IMR-90 (cell line): ENCODE results near the gene USP53. TPM values are rescaled to one million over a fixed set of nuclear protein-coding genes. Genes with fewer than 3 reads are reported as not detected.

Experiments
- ATAC-seq: fragments of 200-7000 bp; cut with Tn5 transposase; 2 replicates; pipeline ENCODE4 v1.9.1; 2020; ENCODE audit warnings: low read depth, mild to moderate bottlenecking, moderate library complexity
- BruUV-seq: library from RNA; stranded (reverse); fragments of 400-500 nt; replicated peaks from 2 replicates; lab custom pipeline; 2021; lab: Mats Ljungman, UMichigan
- CTCF ChIA-PET: fragments of 300-600 bp; formaldehyde crosslinking; extraction: SDS; loops from one replicate; lab custom pipeline; 2021; ENCODE audit warnings: antibody characterized with exemption; lab: Yijun Ruan, JAX
- POLR2A ChIA-PET: fragments of 300-600 bp; sonication (Branson Sonifier 250); formaldehyde crosslinking; loops from one replicate; lab custom pipeline; 2022; ENCODE audit warnings: antibody characterized with exemption; ENCODE audit not compliant: unreplicated experiment; lab: Charles Lee
- DNase-seq: peaks from one replicate; pipeline ENCODE4 v3.0.0; 2013
- H2AFZ ChIP-seq: replicated peaks from 2 replicates; pipeline ENCODE3; 2013; ENCODE audit warnings: low read length, mild to moderate bottlenecking; ENCODE audit not compliant: poor library complexity
- H2AK5ac ChIP-seq: 2 replicates; pipeline ENCODE4 v1.6.1; 2013; ENCODE audit warnings: low read depth, low read length, inconsistent platforms
- H2AK9ac ChIP-seq: replicated peaks from 2 replicates; pipeline ENCODE3; 2013; ENCODE audit warnings: mild to moderate bottlenecking, low read depth, low read length, moderate library complexity; ENCODE audit not compliant: poor library complexity
- H2BK120ac ChIP-seq: 2 replicates; pipeline ENCODE4 v1.6.1; 2013; ENCODE audit warnings: low read depth, low read length, inconsistent platforms
- H2BK15ac ChIP-seq: 3 replicates; pipeline ENCODE4 v1.6.1; 2013; ENCODE audit warnings: low read depth, low read length, inconsistent platforms
- H2BK20ac ChIP-seq: 2 replicates; pipeline ENCODE4 v1.6.1; 2013; ENCODE audit warnings: low read depth, mild to moderate bottlenecking, inconsistent platforms, low read length, moderate library complexity
- H2BK5ac ChIP-seq: 2 replicates; pipeline ENCODE4 v1.6.1; 2013; ENCODE audit warnings: mild to moderate bottlenecking, low read depth, low read length, inconsistent platforms; ENCODE audit not compliant: poor library complexity, severe bottlenecking
- H3K14ac ChIP-seq: replicated peaks from 2 replicates; pipeline ENCODE4 v1.6.1; 2013; ENCODE audit warnings: low read depth, low read length, inconsistent platforms
- H3K18ac ChIP-seq: 2 replicates; pipeline ENCODE4 v1.6.1; 2013; ENCODE audit warnings: low read depth, low read length, control low read depth
- H3K23ac ChIP-seq: 2 replicates; pipeline ENCODE4 v1.6.1; 2013; ENCODE audit warnings: low read depth, low read length, inconsistent platforms
- H3K27ac ChIP-seq: 2 replicates; pipeline ENCODE4 v1.5.1; 2013; ENCODE audit warnings: mild to moderate bottlenecking, control low read depth, low read length; ENCODE audit not compliant: insufficient read depth
- H3K27me3 ChIP-seq: 2 replicates; pipeline ENCODE4 v1.6.1; 2013; ENCODE audit warnings: low read length; ENCODE audit not compliant: control insufficient read depth, insufficient read depth
- H3K36me3 ChIP-seq: 2 replicates; pipeline ENCODE4 v1.6.1; 2013; ENCODE audit warnings: low read length, mixed read lengths; ENCODE audit not compliant: control insufficient read depth, insufficient read depth
- H3K4ac ChIP-seq: 2 replicates; pipeline ENCODE4 v1.6.1; 2013; ENCODE audit warnings: low read depth, low read length, inconsistent platforms
- H3K4me1 ChIP-seq: 2 replicates; pipeline ENCODE4 v1.6.1; 2013; ENCODE audit warnings: low read length, mixed read lengths; ENCODE audit not compliant: control insufficient read depth, insufficient read depth
- H3K4me2 ChIP-seq: 2 replicates; pipeline ENCODE4 v1.6.1; 2013; ENCODE audit warnings: low read depth, mild to moderate bottlenecking, control low read depth, low read length, moderate library complexity
- H3K4me3 ChIP-seq: 2 replicates; pipeline ENCODE4 v1.5.1; 2013; ENCODE audit warnings: low read depth, mild to moderate bottlenecking, control low read depth, low read length, moderate library complexity; ENCODE audit not compliant: insufficient read depth
- H3K56ac ChIP-seq: 2 replicates; pipeline ENCODE4 v1.6.1; 2013; ENCODE audit warnings: low read length, inconsistent platforms; ENCODE audit not compliant: insufficient read depth; ENCODE audit errors: extremely low read depth
- H3K79me1 ChIP-seq, 2 experiments: 2 replicates each; pipeline ENCODE4 v1.6.1; 2013; ENCODE audit warnings: low read length in 2 of 2, inconsistent platforms in 1 of 2, low read depth in 1 of 2
- H3K9ac ChIP-seq: 2 replicates; pipeline ENCODE4 v1.6.1; 2013; ENCODE audit warnings: low read depth, low read length, control low read depth
- H3K9me1 ChIP-seq: 2 replicates; pipeline ENCODE4 v1.6.1; 2013; ENCODE audit warnings: low read length, inconsistent platforms; ENCODE audit not compliant: insufficient read depth
- H3K9me3 ChIP-seq: 2 replicates; pipeline ENCODE4 v1.6.1; 2013; ENCODE audit warnings: low read length; ENCODE audit not compliant: control insufficient read depth, insufficient read depth
- H4K20me1 ChIP-seq: 2 replicates; pipeline ENCODE4 v1.6.1; 2013; ENCODE audit warnings: low read length, inconsistent platforms; ENCODE audit not compliant: insufficient read depth
- H4K5ac ChIP-seq: 2 replicates; pipeline ENCODE4 v1.6.1; 2013; ENCODE audit warnings: mild to moderate bottlenecking, low read depth, low read length, control low read depth
- H4K8ac ChIP-seq, 2 experiments: 2 replicates each; pipeline ENCODE4 v1.6.1; 2013; ENCODE audit warnings: low read depth in 2 of 2, low read length in 2 of 2, control low read depth in 1 of 2, inconsistent platforms in 1 of 2
- H4K91ac ChIP-seq: 2 replicates; pipeline ENCODE4 v1.6.1; 2013; ENCODE audit warnings: low read depth, low read length, inconsistent platforms; ENCODE audit not compliant: insufficient read depth
- BHLHE40 ChIP-seq: fragments of 150-350 bp; IDR thresholded peaks from 2 replicates; pipeline ENCODE4 v1.6.1; 2016; ENCODE audit warnings: mild to moderate bottlenecking, low read depth, low read length
- CEBPB ChIP-seq: IDR thresholded peaks from 2 replicates; pipeline ENCODE4 v1.6.1; 2012; ENCODE audit warnings: low read depth, low read length, improper control_type of control experiment
- CHD1 ChIP-seq: IDR thresholded peaks from 2 replicates; pipeline ENCODE4 v1.6.1; 2012; ENCODE audit warnings: low read depth, low read length, improper control_type of control experiment
- FOS ChIP-seq: fragments of 150-350 bp; IDR thresholded peaks from 2 replicates; pipeline ENCODE4 v1.6.1; 2016; ENCODE audit warnings: low read depth, low read length
- MAFK ChIP-seq: IDR thresholded peaks from 2 replicates; pipeline ENCODE4 v1.6.1; 2012; ENCODE audit warnings: low read depth, low read length, improper control_type of control experiment
- MAZ ChIP-seq: IDR thresholded peaks from 2 replicates; pipeline ENCODE4 v1.6.1; 2012; ENCODE audit warnings: low read depth, mild to moderate bottlenecking, low read length, improper control_type of control experiment, moderate library complexity, borderline replicate concordance
- NFE2L2 ChIP-seq: fragments of 150-350 bp; IDR thresholded peaks from 2 replicates; pipeline ENCODE4 v1.6.1; 2016; ENCODE audit warnings: low read depth, mild to moderate bottlenecking, low read length
- POLR2A ChIP-seq: IDR thresholded peaks from 2 replicates; pipeline ENCODE4 v1.6.1; 2012; ENCODE audit warnings: mild to moderate bottlenecking, low read depth, low read length
- RAD21 ChIP-seq: IDR thresholded peaks from 2 replicates; pipeline ENCODE4 v1.6.1; 2012; ENCODE audit warnings: low read length, improper control_type of control experiment
- RCOR1 ChIP-seq: IDR thresholded peaks from 2 replicates; pipeline ENCODE4 v1.6.1; 2012; ENCODE audit warnings: mild to moderate bottlenecking, low read length, improper control_type of control experiment; ENCODE audit not compliant: insufficient replicate concordance
- RFX5 ChIP-seq: IDR thresholded peaks from 2 replicates; pipeline ENCODE4 v1.8.0; 2012; ENCODE audit warnings: low read depth, mild to moderate bottlenecking, low read length, moderate library complexity
- SMC3 ChIP-seq: fragments of 150-350 bp; IDR thresholded peaks from 2 replicates; pipeline ENCODE4 v1.6.1; 2016; ENCODE audit warnings: low read depth, mild to moderate bottlenecking, antibody characterized with exemption, low read length, moderate library complexity
- WGBS, 2 experiments: methylation state at CpG; one replicate each; pipeline versions ENCODE4 v1.1.5 to v1.1.7; 2013; ENCODE audit warnings: missing lambda C conversion rate in 2 of 2; ENCODE audit not compliant: insufficient read length in 1 of 2; ENCODE audit errors: extremely low coverage in 2 of 2; 5-methylcytosine and 5-hydroxymethylcytosine counted together
- dilution Hi-C: fragments of 300-500 bp; cut with HindIII; formaldehyde crosslinking; loops from one replicate; pipeline ENCODE4 v1.14.3; 2018; ENCODE audit warnings: low sequenced_read_pairs; ENCODE audit not compliant: unreplicated experiment
- in situ Hi-C: fragments of 300-500 bp; cut with MboI; formaldehyde crosslinking; loops from 3 replicates; pipeline ENCODE4 v1.14.3; 2019; ENCODE audit warnings: low sequenced_read_pairs, inconsistent platforms, mixed read lengths
- intact Hi-C: fragments of 100-400 bp; cut with micrococcal nuclease; formaldehyde crosslinking; loops from 2 replicates; pipeline ENCODE4 v1.10.0; 2022
- polyA plus RNA-seq, 3 experiments: library from polyadenylated mRNA; depleted of rRNA; stranded (reverse); fragments of >200 nt; gene quantifications; 2 replicates each; pipeline ENCODE4 v1.2.3, GENCODE V29; 2012; ENCODE audit warnings: low replicate concordance in 1 of 3
- total RNA-seq: library from RNA; depleted of rRNA; stranded (reverse); fragments of >200 nt; gene quantifications from 2 replicates; pipeline ENCODE4 v1.2.3, GENCODE V29; 2012
- TF ChIP-seq, protein P1 (sequence below): conservative IDR thresholded peaks from 2 replicates; pipeline ENCODE4 v1.5.1; 2012; ENCODE audit warnings: mild to moderate bottlenecking, low read depth, low read length, improper control_type of control experiment
- TF ChIP-seq, protein P2 (sequence below): fragments of 150-350 bp; IDR thresholded peaks from 2 replicates; pipeline ENCODE4 v1.6.1; 2016; ENCODE audit warnings: low read depth, mild to moderate bottlenecking, low read length, moderate library complexity, borderline replicate concordance

The USP53 gene
- total and polyA plus RNA-seq, 2 of the 4 experiments (the other 2 are of a cell fraction): 11.2 to 24.0 TPM

DNA sequence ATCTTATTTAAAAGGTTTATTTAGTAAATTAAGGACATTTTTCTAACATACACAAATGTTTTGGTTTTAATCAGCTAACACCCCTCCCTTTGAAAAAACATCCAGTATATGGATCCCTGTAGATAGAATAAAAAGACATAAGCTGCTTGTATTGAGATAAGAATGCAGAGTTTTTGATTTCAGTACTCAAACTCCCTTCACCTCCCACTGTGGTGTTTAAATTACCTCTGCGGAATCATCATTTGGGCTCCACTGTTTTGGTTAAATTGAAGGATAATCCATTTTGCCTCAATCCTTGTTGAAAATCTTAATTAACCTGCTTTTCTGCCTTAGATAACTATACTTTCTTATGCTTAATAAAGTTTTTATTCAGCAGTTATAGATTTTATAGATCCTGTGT, 27.6 kb downstream of the USP53 start:
- no peak overlapping the region for H3K9ac ChIP-seq
- peaks cover 15 to 25% of the 10 kb centered on the region in 2 experiments; a peak in 3 of 4 replicates for H3K79me1 ChIP-seq
- intact Hi-C loops: no loop called here
- H2BK5ac ChIP-seq: no peak overlapping the region
- no peak overlapping the region for H2BK120ac ChIP-seq
- no peak overlapping the region for H2AK9ac ChIP-seq
- no peaks in the 10 kb centered on the region for H3K27me3 ChIP-seq
- in situ Hi-C loops: no loop called here
- H4K20me1 ChIP-seq: 0 out of 2 replicates have a peak, but pooled peaks cover 3% of the 10 kb centered on the region
- H2BK20ac ChIP-seq: no peak overlapping the region
- no peaks in the 10 kb centered on the region for H3K9me3 ChIP-seq
- dilution Hi-C loops: no loop called here
- no peaks in the 10 kb centered on the region; the same call in 1 of the 2 replicates for H3K4me1 ChIP-seq
- no peaks in the 10 kb centered on the region; the same call in 1 of the 2 replicates for H3K9me1 ChIP-seq
- H4K5ac ChIP-seq: no peak overlapping the region
- no peak overlapping the region for H3K18ac ChIP-seq
- no peak overlapping the region for H3K4me2 ChIP-seq
- H3K4ac ChIP-seq: no peak overlapping the region
- no peak overlapping the region for H4K91ac ChIP-seq
- H3K27ac ChIP-seq: no peak overlapping the region
- no peak for ATAC-seq
- ChIA-PET CTCF (no interaction called here), POLR2A (no interaction called here)
- H2AFZ ChIP-seq: no peak overlapping the region
- no peak overlapping the region for H3K14ac ChIP-seq
- no CpG with 5 or more reads among the region's 1 CpG for WGBS, 2 experiments
- no peak overlapping the region for H2BK15ac ChIP-seq
- no TSS peak for BruUV-seq
- H3K4me3 ChIP-seq: no peak overlapping the region
- no peak overlapping the region for H4K8ac ChIP-seq
- TF ChIP-seq MAZ (no peak), CHD1 (no peak), NFE2L2 (no peak), SMC3 (no peak), CEBPB (no peak), BHLHE40 (no peak), MAFK (no peak), RCOR1 (no peak), POLR2A (no peak), RAD21 (no peak), FOS (no peak), RFX5 (no peak)
- TF ChIP-seq, protein P1, sequence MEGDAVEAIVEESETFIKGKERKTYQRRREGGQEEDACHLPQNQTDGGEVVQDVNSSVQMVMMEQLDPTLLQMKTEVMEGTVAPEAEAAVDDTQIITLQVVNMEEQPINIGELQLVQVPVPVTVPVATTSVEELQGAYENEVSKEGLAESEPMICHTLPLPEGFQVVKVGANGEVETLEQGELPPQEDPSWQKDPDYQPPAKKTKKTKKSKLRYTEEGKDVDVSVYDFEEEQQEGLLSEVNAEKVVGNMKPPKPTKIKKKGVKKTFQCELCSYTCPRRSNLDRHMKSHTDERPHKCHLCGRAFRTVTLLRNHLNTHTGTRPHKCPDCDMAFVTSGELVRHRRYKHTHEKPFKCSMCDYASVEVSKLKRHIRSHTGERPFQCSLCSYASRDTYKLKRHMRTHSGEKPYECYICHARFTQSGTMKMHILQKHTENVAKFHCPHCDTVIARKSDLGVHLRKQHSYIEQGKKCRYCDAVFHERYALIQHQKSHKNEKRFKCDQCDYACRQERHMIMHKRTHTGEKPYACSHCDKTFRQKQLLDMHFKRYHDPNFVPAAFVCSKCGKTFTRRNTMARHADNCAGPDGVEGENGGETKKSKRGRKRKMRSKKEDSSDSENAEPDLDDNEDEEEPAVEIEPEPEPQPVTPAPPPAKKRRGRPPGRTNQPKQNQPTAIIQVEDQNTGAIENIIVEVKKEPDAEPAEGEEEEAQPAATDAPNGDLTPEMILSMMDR: no peak
- TF ChIP-seq, protein P2, sequence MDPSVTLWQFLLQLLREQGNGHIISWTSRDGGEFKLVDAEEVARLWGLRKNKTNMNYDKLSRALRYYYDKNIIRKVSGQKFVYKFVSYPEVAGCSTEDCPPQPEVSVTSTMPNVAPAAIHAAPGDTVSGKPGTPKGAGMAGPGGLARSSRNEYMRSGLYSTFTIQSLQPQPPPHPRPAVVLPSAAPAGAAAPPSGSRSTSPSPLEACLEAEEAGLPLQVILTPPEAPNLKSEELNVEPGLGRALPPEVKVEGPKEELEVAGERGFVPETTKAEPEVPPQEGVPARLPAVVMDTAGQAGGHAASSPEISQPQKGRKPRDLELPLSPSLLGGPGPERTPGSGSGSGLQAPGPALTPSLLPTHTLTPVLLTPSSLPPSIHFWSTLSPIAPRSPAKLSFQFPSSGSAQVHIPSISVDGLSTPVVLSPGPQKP: no peak
- DNase-seq: no peak
- no peak overlapping the region for H2AK5ac ChIP-seq
- no peak overlapping the region for H3K56ac ChIP-seq
- peaks cover 8% of the 10 kb centered on the region for H3K36me3 ChIP-seq
- H3K23ac ChIP-seq: no peak overlapping the region
